ENCODE results near the gene IRX5. TPM values are rescaled to one million over a fixed set of nuclear protein-coding genes. Genes with fewer than 3 reads are reported as not detected.
A peak's percentile ranks its signal among the peaks of the same experiment; 100 is the strongest.

The IRX5 gene
- total RNA-seq, 2 donors from 2014 or later: not detected

- ATAC-seq (peak in 1 of 2 donors; percentile 50), DNase-seq (ENCODE audit: low spot score in 2 of 2) (peak in 1 of 2 donors; percentile 32)
- no peaks in the 10 kb centered on the region for H3K9me3 Mint-ChIP-seq
- H3K27ac Mint-ChIP-seq: peak overlapping the region in 1 of 2 donors; percentile 60
- peaks cover 0 to 36% of the 10 kb centered on the region in 2 donors for H3K36me3 Mint-ChIP-seq
These were observed 6.5 kb downstream of the IRX5 start for GRCh38 chr16:54936979-54937670.

GRCh38 chr16:54937671-54938211 lies 7.1 kb downstream of the IRX5 start:
- no peak for ATAC-seq
- no peak for DNase-seq (ENCODE audit: low spot score in 2 of 2)
- Mint-ChIP-seq H3K9me3 (no peaks in the 10 kb centered on the region), H3K27ac (no peak overlapping the region), H3K36me3 (peaks cover 0 to 31% of the 10 kb centered on the region in 2 donors)

GRCh38 chr16:54938212-54939028 lies 7.8 kb downstream of the IRX5 start:
- H3K36me3 Mint-ChIP-seq: peaks cover 0 to 30% of the 10 kb centered on the region in 2 donors
- ATAC-seq (no peak), DNase-seq (ENCODE audit: low spot score in 2 of 2) (no peak)
- no peak overlapping the region for H3K27ac Mint-ChIP-seq
- H3K9me3 Mint-ChIP-seq: no peaks in the 10 kb centered on the region

- H3K27ac Mint-ChIP-seq: no peak overlapping the region
- H3K9me3 Mint-ChIP-seq: no peaks in the 10 kb centered on the region
- DNase-seq (ENCODE audit: low spot score in 2 of 2) (no peak), ATAC-seq (no peak)
- H3K36me3 Mint-ChIP-seq: peaks cover 0 to 27% of the 10 kb centered on the region in 2 donors
These were observed 8.3 kb downstream of the IRX5 start for GRCh38 chr16:54939029-54939346.

GRCh38 chr16:54939510-54940278 lies 9.0 kb downstream of the IRX5 start:
- H3K27ac Mint-ChIP-seq: no peak overlapping the region
- no peak for ATAC-seq
- no peaks in the 10 kb centered on the region for H3K9me3 Mint-ChIP-seq
- H3K36me3 Mint-ChIP-seq: peaks cover 0 to 22% of the 10 kb centered on the region in 2 donors
- no peak for DNase-seq (ENCODE audit: low spot score in 2 of 2)

- DNase-seq (ENCODE audit: low spot score in 2 of 2): no peak
- ATAC-seq: no peak
- no peaks in the 10 kb centered on the region for H3K9me3 Mint-ChIP-seq
- H3K36me3 Mint-ChIP-seq: peaks cover 0 to 22% of the 10 kb centered on the region in 2 donors
- no peak overlapping the region for H3K27ac Mint-ChIP-seq
These were observed 9.6 kb downstream of the IRX5 start for GRCh38 chr16:54940279-54940604.

GRCh38 chr16:54942353-54942943 lies 11.8 kb downstream of the IRX5 start:
- Mint-ChIP-seq H3K9me3 (no peaks in the 10 kb centered on the region), H3K36me3 (peaks cover 0 to 16% of the 10 kb centered on the region in 2 donors), H3K27ac (no peak overlapping the region)
- ATAC-seq (no peak), DNase-seq (ENCODE audit: low spot score in 2 of 2) (no peak)

GRCh38 chr16:54944002-54944401 lies 13.3 kb downstream of the IRX5 start:
- H3K9me3 Mint-ChIP-seq: peaks cover 0 to 4% of the 10 kb centered on the region in 2 donors
- peaks cover 0 to 16% of the 10 kb centered on the region in 2 donors for H3K36me3 Mint-ChIP-seq
- no peak for DNase-seq (ENCODE audit: low spot score in 2 of 2)
- H3K27ac Mint-ChIP-seq: no peak overlapping the region
- ATAC-seq: peak in 1 of 2 donors; percentile 65

- no peak for ATAC-seq
These were observed 14.4 kb downstream of the IRX5 start for GRCh38 chr16:54945063-54945462.

GRCh38 chr16:54946909-54947308 lies 16.2 kb downstream of the IRX5 start:
- H3K27ac Mint-ChIP-seq: no peak overlapping the region
- no peak for ATAC-seq
- H3K9me3 Mint-ChIP-seq: peaks cover 0 to 4% of the 10 kb centered on the region in 2 donors
- DNase-seq (ENCODE audit: low spot score in 2 of 2): no peak
- H3K36me3 Mint-ChIP-seq: peaks cover 0 to 4% of the 10 kb centered on the region in 2 donors

More at GRCh38 chr16:54945063-54945462, 14.4 kb downstream of the IRX5 start:
- H3K27ac Mint-ChIP-seq: no peak overlapping the region
- no peak for DNase-seq (ENCODE audit: low spot score in 2 of 2)
- H3K9me3 Mint-ChIP-seq: peaks cover 0 to 4% of the 10 kb centered on the region in 2 donors
- peaks cover 0 to 13% of the 10 kb centered on the region in 2 donors for H3K36me3 Mint-ChIP-seq

- ATAC-seq (no peak), DNase-seq (ENCODE audit: low spot score in 2 of 2) (no peak)
- no peak overlapping the region for H3K27ac Mint-ChIP-seq
These were observed 17.0 kb downstream of the IRX5 start for GRCh38 chr16:54947616-54948015.

GRCh38 chr16:54952195-54952594 lies 21.5 kb downstream of the IRX5 start:
- Mint-ChIP-seq H3K36me3 (peaks cover 4 to 6% of the 10 kb centered on the region in 2 donors), H3K9me3 (peaks cover 11 to 13% of the 10 kb centered on the region in 2 donors), H3K27ac (no peak overlapping the region)
- DNase-seq (ENCODE audit: low spot score in 2 of 2) (no peak), ATAC-seq (peak in 1 of 2 donors; percentile 47)

More at GRCh38 chr16:54947616-54948015, 17.0 kb downstream of the IRX5 start:
- Mint-ChIP-seq H3K9me3 (peaks cover under 1 to 7% of the 10 kb centered on the region in 2 donors), H3K36me3 (peaks cover 0 to 4% of the 10 kb centered on the region in 2 donors)

GRCh38 chr16:54953461-54953860 lies 22.8 kb downstream of the IRX5 start:
- H3K27ac Mint-ChIP-seq: no peak overlapping the region
- peaks cover 4 to 6% of the 10 kb centered on the region in 2 donors for H3K36me3 Mint-ChIP-seq
- DNase-seq (ENCODE audit: low spot score in 2 of 2): no peak
- peaks cover 11 to 12% of the 10 kb centered on the region in 2 donors for H3K9me3 Mint-ChIP-seq
- no peak for ATAC-seq

- ATAC-seq: no peak
- DNase-seq (ENCODE audit: low spot score in 2 of 2): no peak
- Mint-ChIP-seq H3K27ac (no peak overlapping the region), H3K36me3 (peaks cover 0 to 6% of the 10 kb centered on the region in 2 donors), H3K9me3 (peaks cover 9 to 11% of the 10 kb centered on the region in 2 donors)
These were observed 23.6 kb downstream of the IRX5 start for GRCh38 chr16:54954220-54954619.

GRCh38 chr16:54955757-54956156 lies 25.1 kb downstream of the IRX5 start:
- no peak overlapping the region for H3K27ac Mint-ChIP-seq
- DNase-seq (ENCODE audit: low spot score in 2 of 2) (no peak), ATAC-seq (no peak)
- H3K36me3 Mint-ChIP-seq: peaks cover 0 to 6% of the 10 kb centered on the region in 2 donors
- H3K9me3 Mint-ChIP-seq: peaks cover 9 to 11% of the 10 kb centered on the region in 2 donors
